HepG2 (cell line): ENCODE results near the gene CCT4. TPM values are rescaled to one million over a fixed set of nuclear protein-coding genes. Genes with fewer than 3 reads are reported as not detected.

ENCODE experiments used
- ATAC-seq: fragments of 200-7000 bp; cut with Tn5 transposase; 3 replicates; pipeline ENCODE4 v1.9.1; 2020; ENCODE audit warnings: mild to moderate bottlenecking, moderate library complexity
- BruUV-seq: library from RNA; stranded (reverse); fragments of 400-500 nt; replicated peaks from 2 replicates; lab custom pipeline; 2021; lab: Mats Ljungman, UMichigan
- CTCF ChIA-PET: fragments of 300-600 bp; formaldehyde crosslinking; extraction: SDS; loops from one replicate; lab custom pipeline; 2021; ENCODE audit warnings: low total read pairs, inconsistent platforms, low intra/inter-chr PET ratio; lab: Yijun Ruan, JAX
- POLR2A ChIA-PET: fragments of 350-600 bp; sonication (Branson Sonifier 250); formaldehyde crosslinking; loops from one replicate; lab custom pipeline; 2020; ENCODE audit warnings: antibody characterized with exemption, inconsistent platforms; lab: Yijun Ruan, JAX
- DNase-seq: peaks from one replicate; pipeline ENCODE4 v3.0.0-alpha.2; 2015; ENCODE audit warnings: low spot score
- FAIRE-seq: peaks from 3 replicates; lab custom pipeline; 2011; peaks lifted over from hg19 to GRCh38; lab: Jason Lieb, UNC
- H2AFZ ChIP-seq: one replicate; pipeline ENCODE4 v1.6.1; 2011; ENCODE audit warnings: low read length, inconsistent platforms
- H3K27ac ChIP-seq: fragments of 300-600 bp; 3 replicates; pipeline ENCODE4 v1.8.0; 2011; ENCODE audit warnings: mixed run types, mild to moderate bottlenecking, mixed read lengths, low read length, inconsistent platforms; ENCODE audit not compliant: insufficient read depth; ENCODE audit errors: extremely low read length
- H3K27me3 ChIP-seq, 2 experiments: fragments of 200-600 bp in 1 of 2; 2 replicates in 1 of 2; 3 replicates in 1 of 2; pipeline versions ENCODE4 v1.6.0 to v1.8.0; 2011; ENCODE audit warnings: low read length in 2 of 2, mild to moderate bottlenecking in 2 of 2, moderate library complexity in 2 of 2, inconsistent platforms in 1 of 2; ENCODE audit not compliant: insufficient read depth in 2 of 2, control insufficient read depth in 1 of 2
- H3K36me3 ChIP-seq, 2 experiments: fragments of 200-600 bp in 1 of 2; replicated peaks in 1 of 2; 2 replicates in 1 of 2; 3 replicates in 1 of 2; pipeline versions ENCODE4 v1.5.1 to v1.8.0; 2011; ENCODE audit warnings: low read length in 2 of 2, inconsistent platforms in 1 of 2; ENCODE audit not compliant: insufficient read depth in 2 of 2, control insufficient read depth in 1 of 2
- H3K4me1 ChIP-seq: 2 replicates; pipeline ENCODE4 v1.5.1; 2012; ENCODE audit warnings: low read length, inconsistent platforms; ENCODE audit not compliant: insufficient read depth
- H3K4me2 ChIP-seq: 2 replicates; pipeline ENCODE4 v1.6.0; 2011; ENCODE audit warnings: low read depth, low read length, inconsistent platforms
- H3K4me3 ChIP-seq, 3 experiments: fragments of 200-600 bp in 1 of 3; sonication (generic), shearing (Covaris generic) in 1 of 3; replicated peaks in 1 of 3; 2 replicates each; pipeline ENCODE4 v1.5.1; 2011 to 2016; ENCODE audit warnings: low read length in 3 of 3, inconsistent platforms in 2 of 3, low read depth in 2 of 3, mild to moderate bottlenecking in 2 of 3, control low read depth in 1 of 3, mixed read lengths in 1 of 3; ENCODE audit not compliant: insufficient read depth in 1 of 3
- H3K79me2 ChIP-seq: one replicate; pipeline ENCODE4 v1.6.1; 2011; ENCODE audit warnings: low read length, inconsistent platforms; ENCODE audit not compliant: insufficient read depth
- H3K9ac ChIP-seq: 2 replicates; pipeline ENCODE4 v1.6.0; 2011; ENCODE audit warnings: mild to moderate bottlenecking, low read depth, low read length, inconsistent platforms; ENCODE audit not compliant: insufficient read depth
- H3K9me3 ChIP-seq: 2 replicates; pipeline ENCODE4 v1.5.1; 2012; ENCODE audit warnings: mild to moderate bottlenecking, low read length
- H4K20me1 ChIP-seq: 2 replicates; pipeline ENCODE4 v1.6.0; 2011; ENCODE audit warnings: inconsistent platforms, mild to moderate bottlenecking, low read length, moderate library complexity; ENCODE audit not compliant: insufficient read depth
- AGO2 ChIP-seq: fragments of 200-400 bp; formaldehyde crosslinking; optimal IDR thresholded peaks from 2 replicates; pipeline ENCODE3; 2017; ENCODE audit warnings: mild to moderate bottlenecking, low read depth, low read length, moderate library complexity
- ARID2 ChIP-seq: sonication (generic); formaldehyde crosslinking; IDR thresholded peaks from 2 replicates; pipeline ENCODE4 v1.8.1; 2022; ENCODE audit warnings: mild to moderate bottlenecking, missing genetic modification reagents, borderline replicate concordance
- ETV6 ChIP-seq: sonication (generic); formaldehyde crosslinking; conservative IDR thresholded peaks from 2 replicates; pipeline ENCODE4 v1.4.0; 2020; ENCODE audit warnings: missing genetic modification reagents
- FOXA3 ChIP-seq: IDR thresholded peaks from 2 replicates; pipeline ENCODE4 v1.6.1; 2016; ENCODE audit warnings: missing genetic modification reagents, missing compliant biosample characterization
- GLI4 ChIP-seq: sonication (generic); formaldehyde crosslinking; IDR thresholded peaks from 2 replicates; pipeline ENCODE4 v1.5.1; 2020; ENCODE audit warnings: missing genetic modification reagents, mild to moderate bottlenecking, moderate library complexity, borderline replicate concordance
- IKZF4 ChIP-seq: sonication (generic); formaldehyde crosslinking; IDR thresholded peaks from 2 replicates; pipeline ENCODE4 v1.5.1; 2020; ENCODE audit warnings: borderline replicate concordance, mild to moderate bottlenecking, low read depth, missing genetic modification reagents; ENCODE audit errors: not compliant biosample characterization
- LCORL ChIP-seq, 2 experiments: fragments of 450-650 bp in 1 of 2; sonication (generic) in 1 of 2; formaldehyde crosslinking in 1 of 2; IDR thresholded peaks; 2 replicates each; pipeline versions ENCODE4 v1.5.0 to v1.6.1; 2017 to 2020; ENCODE audit warnings: antibody characterized with exemption in 1 of 2, missing genetic modification reagents in 1 of 2
- SPEN ChIP-seq: sonication (generic); formaldehyde crosslinking; IDR thresholded peaks from 2 replicates; pipeline ENCODE4 v1.5.1; 2020; ENCODE audit warnings: low read depth, mild to moderate bottlenecking, missing genetic modification reagents
- SSRP1 ChIP-seq: IDR thresholded peaks from 2 replicates; pipeline ENCODE4 v1.6.1; 2016; ENCODE audit warnings: control low read depth
- ZNF878 ChIP-seq: sonication (generic); formaldehyde crosslinking; IDR thresholded peaks from 2 replicates; pipeline ENCODE4 v1.8.1; 2023; ENCODE audit warnings: mild to moderate bottlenecking, missing genetic modification reagents, moderate library complexity
- WGBS: methylation state at CpG from one replicate; pipeline ENCODE4 v1.1.6; 2017; ENCODE audit warnings: low lambda C conversion rate; 5-methylcytosine and 5-hydroxymethylcytosine counted together
- in situ Hi-C: cut with HindIII; loops from 2 replicates; pipeline ENCODE4 v1.10.0; 2017; ENCODE audit warnings: low pct_unique_long_range_greater_than_20kb; ENCODE audit not compliant: extremely low pct_ligation_motif_present
- intact Hi-C: fragments of 100-400 bp; cut with micrococcal nuclease; formaldehyde crosslinking; loops from one replicate; pipeline ENCODE4 v1.10.0; 2022; ENCODE audit not compliant: unreplicated experiment
- polyA plus RNA-seq, 8 experiments: library from polyadenylated mRNA; depleted of rRNA in 3 of 8; stranded (reverse) in 7 of 8; unstranded in 1 of 8; fragments of >200 nt; fragmentation: Illumina TruSeq in 4 of 8; extraction: Trizol in 4 of 8; gene quantifications; 2 replicates each; pipeline versions ENCODE4 v1.2.1 to v1.2.3, GENCODE V29; 2011 to 2016; ENCODE audit warnings: low read depth in 4 of 8, missing spikeins in 1 of 8, mixed read lengths in 1 of 8; ENCODE audit not compliant: insufficient read depth in 1 of 8
- total RNA-seq, 5 experiments: library from RNA; depleted of rRNA; stranded (reverse); fragments of >200 nt; fragmentation: Illumina TruSeq; extraction: Trizol; gene quantifications; 2 replicates each; pipeline ENCODE4 v1.2.3, GENCODE V29; 2016; ENCODE audit warnings: low read depth in 1 of 5
- TF ChIP-seq, protein P1 (sequence below): sonication (generic); formaldehyde crosslinking; IDR thresholded peaks from 2 replicates; pipeline ENCODE4 v1.4.0; 2020; ENCODE audit warnings: missing genetic modification reagents
- TF ChIP-seq, protein P2 (sequence below): sonication (generic); formaldehyde crosslinking; IDR thresholded peaks from 2 replicates; pipeline ENCODE4 v1.5.1; 2020; ENCODE audit warnings: mild to moderate bottlenecking, missing genetic modification reagents, moderate library complexity

The CCT4 gene
- total and polyA plus RNA-seq, 2 of the 13 experiments (the other 11 are each of a cell fraction or from before 2014, with no cell fraction given), result 138 to 340 TPM

DNA sequence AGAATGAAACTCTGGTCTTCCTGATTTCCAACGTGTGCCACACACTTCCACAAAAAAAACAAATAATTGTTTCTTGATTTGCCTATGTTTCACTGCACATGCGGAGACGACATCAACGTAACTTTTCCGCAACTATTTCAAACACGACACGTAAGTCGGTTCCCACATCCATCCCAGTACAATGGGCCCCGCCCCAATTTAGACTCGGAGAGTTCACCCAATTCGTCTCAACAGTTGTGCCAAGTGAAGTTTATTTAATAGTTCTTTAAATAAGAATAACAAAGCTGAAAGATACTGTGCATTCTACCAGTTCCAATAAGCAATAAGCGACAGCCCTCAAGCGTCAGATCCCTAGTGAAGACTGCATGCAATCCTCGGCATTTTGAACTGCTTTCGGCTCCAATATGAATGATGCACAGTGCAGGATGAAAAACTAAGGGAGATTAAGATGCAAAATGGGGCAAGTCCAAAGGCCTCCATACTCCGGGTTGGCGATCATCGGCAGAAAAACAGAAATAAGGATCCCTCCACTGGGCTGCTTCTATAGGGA lies 664 bp downstream of the CCT4 start (continued):
- TF ChIP-seq GLI4, result 0 out of 2 replicates have a peak, but pooled peaks have one; percentile 30
- 0 out of 2 replicates have a peak, but pooled peaks have one; percentile 31 for TF ChIP-seq SSRP1 (CRISPR knock-in tag)

DNA sequence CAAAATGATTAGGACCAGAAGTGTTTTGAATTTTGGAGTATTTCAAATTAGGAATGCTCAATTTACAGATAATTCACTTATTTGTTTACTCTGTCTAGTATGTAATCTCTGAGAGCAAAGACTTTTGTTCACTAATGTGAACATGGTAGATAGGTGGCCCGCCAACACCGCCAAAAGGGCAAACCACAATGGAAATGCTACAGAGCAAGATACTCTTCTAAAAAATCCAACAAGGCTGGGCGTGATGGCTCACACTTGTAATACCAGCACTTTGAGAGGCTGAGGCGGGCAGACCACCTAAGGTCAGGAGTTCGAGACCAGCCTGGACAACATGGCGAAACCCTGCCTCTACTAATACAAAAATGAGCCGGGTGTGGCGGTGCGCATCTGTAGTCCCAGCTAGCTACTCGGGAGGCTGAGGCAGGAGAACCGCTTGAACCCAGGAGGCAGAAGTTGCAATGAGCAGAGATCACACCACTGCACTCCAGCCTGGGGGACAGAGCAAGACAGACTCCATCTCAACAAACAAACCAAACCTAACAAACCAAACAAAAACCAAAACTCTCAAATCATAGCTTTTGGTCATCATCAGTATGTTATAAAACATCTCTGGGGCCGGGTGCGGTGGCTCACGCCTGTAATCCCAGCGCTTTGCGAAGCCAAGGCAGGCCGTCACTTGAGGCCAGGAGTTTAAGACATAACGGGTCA lies 2.4 kb downstream of the CCT4 start:
- in situ Hi-C loops, result no loop called here
- H3K36me3 ChIP-seq, result peaks cover 8 to 40% of the 10 kb centered on the region in 2 experiments
- H4K20me1 ChIP-seq, result peaks cover 26% of the 10 kb centered on the region
- no peak overlapping the region for H3K27ac ChIP-seq
- no peaks in the 10 kb centered on the region for H3K9me3 ChIP-seq
- ATAC-seq (no peak), FAIRE-seq (no peak), DNase-seq (no peak)
- 92% methylated on average over 18 of the region's 18 CpGs for WGBS
- POLR2A ChIA-PET, result interaction anchor here (1.4 kb wide), 1 partner anchor 31 kb away, joined by 5 read pairs; no protein-coding TSS in a partner anchor
- H3K9ac ChIP-seq, result 0 out of 2 replicates have a peak overlapping the region, but pooled peaks have one; percentile 98
- no peaks in the 10 kb centered on the region; a peak in 1 of 5 replicates for H3K27me3 ChIP-seq
- H3K79me2 ChIP-seq, result peaks cover 41% of the 10 kb centered on the region
- peaks cover 32% of the 10 kb centered on the region for H3K4me1 ChIP-seq
- peak overlapping the region; percentile 92 for H3K4me2 ChIP-seq
- intact Hi-C loops, result loop anchor here (5.0 kb wide), 1 partner anchor 349 kb away; the partner anchor contains the start of gene XPO1
- H3K4me3 ChIP-seq, result peak overlapping the region in 1 of 3 experiments; percentile 98; a peak in 3 of 6 replicates
- no peak overlapping the region for H2AFZ ChIP-seq
- CTCF ChIA-PET, result no interaction called here
- no TSS peak for BruUV-seq
- TF ChIP-seq, protein P1, sequence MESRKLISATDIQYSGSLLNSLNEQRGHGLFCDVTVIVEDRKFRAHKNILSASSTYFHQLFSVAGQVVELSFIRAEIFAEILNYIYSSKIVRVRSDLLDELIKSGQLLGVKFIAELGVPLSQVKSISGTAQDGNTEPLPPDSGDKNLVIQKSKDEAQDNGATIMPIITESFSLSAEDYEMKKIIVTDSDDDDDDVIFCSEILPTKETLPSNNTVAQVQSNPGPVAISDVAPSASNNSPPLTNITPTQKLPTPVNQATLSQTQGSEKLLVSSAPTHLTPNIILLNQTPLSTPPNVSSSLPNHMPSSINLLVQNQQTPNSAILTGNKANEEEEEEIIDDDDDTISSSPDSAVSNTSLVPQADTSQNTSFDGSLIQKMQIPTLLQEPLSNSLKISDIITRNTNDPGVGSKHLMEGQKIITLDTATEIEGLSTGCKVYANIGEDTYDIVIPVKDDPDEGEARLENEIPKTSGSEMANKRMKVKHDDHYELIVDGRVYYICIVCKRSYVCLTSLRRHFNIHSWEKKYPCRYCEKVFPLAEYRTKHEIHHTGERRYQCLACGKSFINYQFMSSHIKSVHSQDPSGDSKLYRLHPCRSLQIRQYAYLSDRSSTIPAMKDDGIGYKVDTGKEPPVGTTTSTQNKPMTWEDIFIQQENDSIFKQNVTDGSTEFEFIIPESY (CRISPR knock-in tag), result peak; percentile 89
- no peak for TF ChIP-seq ETV6 (CRISPR knock-in tag)
- TF ChIP-seq FOXA3 (CRISPR knock-in tag), result no peak
- TF ChIP-seq, protein P2, sequence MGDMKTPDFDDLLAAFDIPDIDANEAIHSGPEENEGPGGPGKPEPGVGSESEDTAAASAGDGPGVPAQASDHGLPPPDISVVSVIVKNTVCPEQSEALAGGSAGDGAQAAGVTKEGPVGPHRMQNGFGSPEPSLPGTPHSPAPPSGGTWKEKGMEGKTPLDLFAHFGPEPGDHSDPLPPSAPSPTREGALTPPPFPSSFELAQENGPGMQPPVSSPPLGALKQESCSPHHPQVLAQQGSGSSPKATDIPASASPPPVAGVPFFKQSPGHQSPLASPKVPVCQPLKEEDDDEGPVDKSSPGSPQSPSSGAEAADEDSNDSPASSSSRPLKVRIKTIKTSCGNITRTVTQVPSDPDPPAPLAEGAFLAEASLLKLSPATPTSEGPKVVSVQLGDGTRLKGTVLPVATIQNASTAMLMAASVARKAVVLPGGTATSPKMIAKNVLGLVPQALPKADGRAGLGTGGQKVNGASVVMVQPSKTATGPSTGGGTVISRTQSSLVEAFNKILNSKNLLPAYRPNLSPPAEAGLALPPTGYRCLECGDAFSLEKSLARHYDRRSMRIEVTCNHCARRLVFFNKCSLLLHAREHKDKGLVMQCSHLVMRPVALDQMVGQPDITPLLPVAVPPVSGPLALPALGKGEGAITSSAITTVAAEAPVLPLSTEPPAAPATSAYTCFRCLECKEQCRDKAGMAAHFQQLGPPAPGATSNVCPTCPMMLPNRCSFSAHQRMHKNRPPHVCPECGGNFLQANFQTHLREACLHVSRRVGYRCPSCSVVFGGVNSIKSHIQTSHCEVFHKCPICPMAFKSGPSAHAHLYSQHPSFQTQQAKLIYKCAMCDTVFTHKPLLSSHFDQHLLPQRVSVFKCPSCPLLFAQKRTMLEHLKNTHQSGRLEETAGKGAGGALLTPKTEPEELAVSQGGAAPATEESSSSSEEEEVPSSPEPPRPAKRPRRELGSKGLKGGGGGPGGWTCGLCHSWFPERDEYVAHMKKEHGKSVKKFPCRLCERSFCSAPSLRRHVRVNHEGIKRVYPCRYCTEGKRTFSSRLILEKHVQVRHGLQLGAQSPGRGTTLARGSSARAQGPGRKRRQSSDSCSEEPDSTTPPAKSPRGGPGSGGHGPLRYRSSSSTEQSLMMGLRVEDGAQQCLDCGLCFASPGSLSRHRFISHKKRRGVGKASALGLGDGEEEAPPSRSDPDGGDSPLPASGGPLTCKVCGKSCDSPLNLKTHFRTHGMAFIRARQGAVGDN (CRISPR knock-in tag), result peak; percentile 45; the same call in 1 of the 2 replicates
- peak; percentile 33; the same call in 1 of the 2 replicates for TF ChIP-seq SPEN (CRISPR knock-in tag)
- peak; percentile 44 for TF ChIP-seq AGO2
- no peak for TF ChIP-seq LCORL (IDR thresholded peaks at IDR 0.05)
- TF ChIP-seq LCORL (CRISPR knock-in tag; IDR thresholded peaks at IDR 0.05), result 0 out of 2 replicates have a peak, but pooled peaks have one; percentile 6
- peak; percentile 24 for TF ChIP-seq IKZF4 (CRISPR knock-in tag)
- 0 out of 2 replicates have a peak, but pooled peaks have one; percentile 26 for TF ChIP-seq ARID2
- 0 out of 2 replicates have a peak, but pooled peaks have one; percentile 11 for TF ChIP-seq ZNF878 (CRISPR knock-in tag)
